SU-DHL-6 (cell line): ENCODE results near the gene SLC13A2.

Experiments
- EZH2phosphoT487 ChIP-seq: fragments of 200-600 bp; sonication (generic), shearing (Covaris generic); conservative IDR thresholded peaks from 2 replicates; pipeline ENCODE4 v1.6.1; 2018; ENCODE audit warnings: mild to moderate bottlenecking, antibody characterized with exemption, low read length, moderate library complexity, mixed read lengths
- TF ChIP-seq, protein P1 (sequence below): fragments of 200-600 bp; sonication (generic); IDR thresholded peaks from one replicate; pipeline ENCODE4 v1.5.1; 2017; ENCODE audit warnings: antibody characterized with exemption, mild to moderate bottlenecking, low read length, moderate library complexity; ENCODE audit not compliant: insufficient read depth, poor library complexity, severe bottlenecking

DNA sequence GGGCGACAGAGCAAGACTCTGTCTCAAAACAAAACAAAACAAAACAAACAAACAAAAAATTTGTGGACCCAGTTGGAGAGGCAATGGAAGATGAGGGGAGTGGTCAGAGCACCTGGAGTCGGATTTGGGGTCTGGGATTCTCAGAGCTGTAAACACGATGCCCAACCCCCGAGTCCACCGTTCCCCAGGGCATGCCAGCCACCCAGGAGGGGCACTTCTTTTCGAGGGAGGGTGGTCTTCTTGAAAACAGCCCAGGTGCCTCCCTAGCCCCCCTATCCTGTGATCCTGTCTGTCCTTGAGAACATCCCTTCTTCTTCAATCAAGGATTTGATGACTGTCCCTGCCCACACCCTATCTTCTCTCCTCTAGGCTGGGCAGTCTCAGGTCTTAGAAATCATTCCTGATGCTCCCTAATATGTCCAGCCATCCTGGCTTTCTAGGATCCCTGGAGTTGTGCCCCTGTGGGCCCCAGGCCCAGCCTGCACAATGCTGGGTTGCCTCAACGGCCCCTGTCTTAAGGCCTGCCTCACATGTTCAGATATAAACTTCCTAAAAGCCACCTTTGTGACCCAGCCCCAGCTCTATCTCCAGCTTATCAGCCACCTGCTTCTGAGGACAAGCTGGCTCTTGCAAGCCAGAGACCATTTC, 3.1 kb upstream of the SLC13A2 start:
- TF ChIP-seq, protein P1, sequence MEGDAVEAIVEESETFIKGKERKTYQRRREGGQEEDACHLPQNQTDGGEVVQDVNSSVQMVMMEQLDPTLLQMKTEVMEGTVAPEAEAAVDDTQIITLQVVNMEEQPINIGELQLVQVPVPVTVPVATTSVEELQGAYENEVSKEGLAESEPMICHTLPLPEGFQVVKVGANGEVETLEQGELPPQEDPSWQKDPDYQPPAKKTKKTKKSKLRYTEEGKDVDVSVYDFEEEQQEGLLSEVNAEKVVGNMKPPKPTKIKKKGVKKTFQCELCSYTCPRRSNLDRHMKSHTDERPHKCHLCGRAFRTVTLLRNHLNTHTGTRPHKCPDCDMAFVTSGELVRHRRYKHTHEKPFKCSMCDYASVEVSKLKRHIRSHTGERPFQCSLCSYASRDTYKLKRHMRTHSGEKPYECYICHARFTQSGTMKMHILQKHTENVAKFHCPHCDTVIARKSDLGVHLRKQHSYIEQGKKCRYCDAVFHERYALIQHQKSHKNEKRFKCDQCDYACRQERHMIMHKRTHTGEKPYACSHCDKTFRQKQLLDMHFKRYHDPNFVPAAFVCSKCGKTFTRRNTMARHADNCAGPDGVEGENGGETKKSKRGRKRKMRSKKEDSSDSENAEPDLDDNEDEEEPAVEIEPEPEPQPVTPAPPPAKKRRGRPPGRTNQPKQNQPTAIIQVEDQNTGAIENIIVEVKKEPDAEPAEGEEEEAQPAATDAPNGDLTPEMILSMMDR: no peak
- TF ChIP-seq EZH2phosphoT487: no peak
